ENCODE measurements around the gene ATCAY.
"Not testable (repeated sequence)": the region's sequence is repeated elsewhere in the genome, so short reads cannot be mapped to it uniquely, and the experiment has no call there.

Gene ATCAY

DNA sequence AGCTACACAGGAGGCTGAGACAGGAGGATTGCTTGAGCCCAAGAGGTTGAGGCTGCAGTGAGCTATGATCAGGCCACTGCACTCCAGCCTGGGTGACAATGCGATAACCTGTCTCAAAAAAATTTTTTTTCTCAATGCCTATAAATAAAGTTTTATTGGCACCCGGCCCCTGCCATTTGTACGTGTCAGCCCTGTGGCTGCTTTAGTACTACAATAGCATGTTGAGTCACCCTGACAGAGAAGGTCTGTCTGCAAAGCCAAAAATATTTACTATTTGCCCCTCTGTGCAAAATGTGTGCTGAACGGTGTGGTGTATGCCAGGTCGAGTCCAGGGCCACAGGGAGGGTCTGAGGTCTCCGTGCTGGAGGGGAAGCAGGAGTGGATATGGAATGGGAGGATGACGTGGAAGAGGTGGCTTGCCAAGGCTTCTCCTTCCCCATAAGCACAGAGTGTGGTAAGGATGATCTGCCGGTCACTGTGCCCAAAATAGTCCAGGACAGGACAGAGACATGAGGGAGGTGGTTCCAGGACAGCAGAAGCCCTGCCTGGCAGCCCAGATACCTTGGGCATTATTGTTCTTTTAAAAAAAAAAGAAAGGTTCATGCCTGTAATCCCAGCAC is 62.4 kb downstream of the ATCAY start:
- H3K79me2 ChIP-seq (ENCODE audit: control insufficient read depth, low read length): no peaks in the 10 kb centered on the region
- H3K4me1 ChIP-seq (ENCODE audit: control insufficient read depth, low read length): peaks cover 3% of the 10 kb centered on the region; the same call in 1 of the 2 replicates
- no peaks in the 10 kb centered on the region for H3K9me3 ChIP-seq (ENCODE audit: control insufficient read depth, insufficient read depth, low read length)
- no peaks in the 10 kb centered on the region for H3K36me3 ChIP-seq (ENCODE audit: control insufficient read depth, low read length)
- no peaks in the 10 kb centered on the region for H4K20me1 ChIP-seq (ENCODE audit: control insufficient read depth, insufficient read depth, low read depth, low read length)
- H3K27ac ChIP-seq (ENCODE audit: low read depth, low read length): no peak overlapping the region
- no peak for TF ChIP-seq EZH2phosphoT487 (IDR thresholded peaks at IDR 0.05; ENCODE audit: borderline replicate concordance, low read length)
- TF ChIP-seq, protein P1, sequence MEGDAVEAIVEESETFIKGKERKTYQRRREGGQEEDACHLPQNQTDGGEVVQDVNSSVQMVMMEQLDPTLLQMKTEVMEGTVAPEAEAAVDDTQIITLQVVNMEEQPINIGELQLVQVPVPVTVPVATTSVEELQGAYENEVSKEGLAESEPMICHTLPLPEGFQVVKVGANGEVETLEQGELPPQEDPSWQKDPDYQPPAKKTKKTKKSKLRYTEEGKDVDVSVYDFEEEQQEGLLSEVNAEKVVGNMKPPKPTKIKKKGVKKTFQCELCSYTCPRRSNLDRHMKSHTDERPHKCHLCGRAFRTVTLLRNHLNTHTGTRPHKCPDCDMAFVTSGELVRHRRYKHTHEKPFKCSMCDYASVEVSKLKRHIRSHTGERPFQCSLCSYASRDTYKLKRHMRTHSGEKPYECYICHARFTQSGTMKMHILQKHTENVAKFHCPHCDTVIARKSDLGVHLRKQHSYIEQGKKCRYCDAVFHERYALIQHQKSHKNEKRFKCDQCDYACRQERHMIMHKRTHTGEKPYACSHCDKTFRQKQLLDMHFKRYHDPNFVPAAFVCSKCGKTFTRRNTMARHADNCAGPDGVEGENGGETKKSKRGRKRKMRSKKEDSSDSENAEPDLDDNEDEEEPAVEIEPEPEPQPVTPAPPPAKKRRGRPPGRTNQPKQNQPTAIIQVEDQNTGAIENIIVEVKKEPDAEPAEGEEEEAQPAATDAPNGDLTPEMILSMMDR (IDR thresholded peaks at IDR 0.05; ENCODE audit: low read depth, low read length, poor library complexity, severe bottlenecking): no peak
- no peaks in the 10 kb centered on the region for H3K9me2 ChIP-seq (replicated peaks; ENCODE audit: control insufficient read depth, low read length)
- H3F3A ChIP-seq (ENCODE audit: control insufficient read depth, insufficient read depth): no peaks in the 10 kb centered on the region
- no peak overlapping the region for H3K4me2 ChIP-seq (ENCODE audit: low read length)
- H3K4me3 ChIP-seq (ENCODE audit: low read length): no peak overlapping the region
- no peaks in the 10 kb centered on the region for H3K27me3 ChIP-seq (ENCODE audit: control insufficient read depth, low read length)

DNA sequence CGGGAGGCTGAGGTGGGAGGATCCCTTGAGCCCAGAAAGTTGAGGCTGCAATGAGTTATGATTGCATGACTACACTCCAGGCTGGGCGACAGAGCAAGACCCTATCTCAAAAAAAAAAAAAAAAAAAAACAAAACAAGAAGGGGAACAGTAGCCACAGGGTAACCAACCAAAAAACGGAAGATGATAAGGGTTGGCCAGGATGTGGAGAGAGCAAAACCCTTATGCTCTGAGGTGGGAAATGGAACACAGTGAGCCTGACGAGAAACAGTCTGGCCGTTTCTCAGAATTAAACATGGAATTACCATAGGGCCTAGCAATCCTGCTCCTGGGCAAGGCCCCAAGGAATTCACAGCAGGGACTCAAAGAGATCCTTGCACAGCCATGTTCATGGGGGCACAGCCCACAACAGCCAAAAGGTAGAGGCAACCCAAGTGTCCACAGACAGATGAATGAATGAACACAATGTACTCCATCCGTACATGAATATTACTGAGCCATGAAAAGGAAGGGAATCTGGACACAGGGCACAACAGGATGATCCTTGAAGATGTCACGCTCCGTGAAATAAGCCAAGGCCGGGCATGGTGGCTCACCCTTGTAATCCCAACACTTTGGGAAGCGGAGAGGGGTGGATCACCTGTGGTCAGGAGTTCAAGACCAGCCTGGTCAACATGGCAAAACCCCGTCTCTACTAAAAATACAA is 63.7 kb downstream of the ATCAY start:
- no peak overlapping the region for H3K4me3 ChIP-seq (ENCODE audit: low read length)
- peaks cover 3% of the 10 kb centered on the region; the same call in 1 of the 2 replicates for H3K4me1 ChIP-seq (ENCODE audit: control insufficient read depth, low read length)
- H3K4me2 ChIP-seq (ENCODE audit: low read length): no peak overlapping the region
- no peak for TF ChIP-seq EZH2phosphoT487 (IDR thresholded peaks at IDR 0.05; ENCODE audit: borderline replicate concordance, low read length)
- TF ChIP-seq, protein P1 (IDR thresholded peaks at IDR 0.05; ENCODE audit: low read depth, low read length, poor library complexity, severe bottlenecking): no peak
- H3K36me3 ChIP-seq (ENCODE audit: control insufficient read depth, low read length): no peaks in the 10 kb centered on the region
- H3K27me3 ChIP-seq (ENCODE audit: control insufficient read depth, low read length): no peaks in the 10 kb centered on the region
- no peaks in the 10 kb centered on the region for H3K79me2 ChIP-seq (ENCODE audit: control insufficient read depth, low read length)
- no peaks in the 10 kb centered on the region for H3K9me2 ChIP-seq (replicated peaks; ENCODE audit: control insufficient read depth, low read length)
- H4K20me1 ChIP-seq (ENCODE audit: control insufficient read depth, insufficient read depth, low read depth, low read length): no peaks in the 10 kb centered on the region
- no peak overlapping the region for H3K27ac ChIP-seq (ENCODE audit: low read depth, low read length)
- H3F3A ChIP-seq (ENCODE audit: control insufficient read depth, insufficient read depth): no peaks in the 10 kb centered on the region
- H3K9me3 ChIP-seq (ENCODE audit: control insufficient read depth, insufficient read depth, low read length): no peaks in the 10 kb centered on the region

DNA sequence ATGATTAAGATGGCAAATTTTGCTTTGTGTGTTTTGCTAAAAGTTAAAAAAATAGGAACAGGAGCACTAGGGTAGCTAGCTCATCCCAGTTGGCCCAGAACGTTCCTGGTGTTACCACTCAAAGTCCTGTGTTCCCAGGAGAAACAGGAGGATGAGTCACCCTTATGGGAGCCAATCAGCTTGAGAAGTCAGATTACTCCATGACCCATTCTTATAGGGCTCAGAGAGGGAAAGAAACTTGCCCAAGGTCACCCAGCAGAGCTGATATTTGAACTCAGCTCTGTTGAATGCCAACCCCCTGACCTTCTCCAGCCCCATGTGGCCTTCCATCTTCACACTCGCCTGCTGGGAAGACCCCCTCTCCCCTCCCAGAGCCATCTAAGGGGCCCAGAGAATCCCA is 65.4 kb downstream of the ATCAY start:
- Histone ChIP-seq H3K36me3 (ENCODE audit: control insufficient read depth, low read length) (no peaks in the 10 kb centered on the region), H4K20me1 (ENCODE audit: control insufficient read depth, insufficient read depth, low read depth, low read length) (no peaks in the 10 kb centered on the region), H3K27me3 (ENCODE audit: control insufficient read depth, low read length) (no peaks in the 10 kb centered on the region), H3F3A (ENCODE audit: control insufficient read depth, insufficient read depth) (no peaks in the 10 kb centered on the region), H3K4me1 (ENCODE audit: control insufficient read depth, low read length) (peaks cover 3% of the 10 kb centered on the region), H3K9me3 (ENCODE audit: control insufficient read depth, insufficient read depth, low read length) (no peaks in the 10 kb centered on the region), H3K4me2 (ENCODE audit: low read length) (no peak overlapping the region), H3K27ac (ENCODE audit: low read depth, low read length) (no peak overlapping the region), H3K79me2 (ENCODE audit: control insufficient read depth, low read length) (no peaks in the 10 kb centered on the region), H3K4me3 (ENCODE audit: low read length) (no peak overlapping the region), H3K9me2 (replicated peaks; ENCODE audit: control insufficient read depth, low read length) (no peaks in the 10 kb centered on the region)
- TF ChIP-seq EZH2phosphoT487 (IDR thresholded peaks at IDR 0.05; ENCODE audit: borderline replicate concordance, low read length): no peak
- TF ChIP-seq, protein P1 (IDR thresholded peaks at IDR 0.05; ENCODE audit: low read depth, low read length, poor library complexity, severe bottlenecking): no peak

DNA sequence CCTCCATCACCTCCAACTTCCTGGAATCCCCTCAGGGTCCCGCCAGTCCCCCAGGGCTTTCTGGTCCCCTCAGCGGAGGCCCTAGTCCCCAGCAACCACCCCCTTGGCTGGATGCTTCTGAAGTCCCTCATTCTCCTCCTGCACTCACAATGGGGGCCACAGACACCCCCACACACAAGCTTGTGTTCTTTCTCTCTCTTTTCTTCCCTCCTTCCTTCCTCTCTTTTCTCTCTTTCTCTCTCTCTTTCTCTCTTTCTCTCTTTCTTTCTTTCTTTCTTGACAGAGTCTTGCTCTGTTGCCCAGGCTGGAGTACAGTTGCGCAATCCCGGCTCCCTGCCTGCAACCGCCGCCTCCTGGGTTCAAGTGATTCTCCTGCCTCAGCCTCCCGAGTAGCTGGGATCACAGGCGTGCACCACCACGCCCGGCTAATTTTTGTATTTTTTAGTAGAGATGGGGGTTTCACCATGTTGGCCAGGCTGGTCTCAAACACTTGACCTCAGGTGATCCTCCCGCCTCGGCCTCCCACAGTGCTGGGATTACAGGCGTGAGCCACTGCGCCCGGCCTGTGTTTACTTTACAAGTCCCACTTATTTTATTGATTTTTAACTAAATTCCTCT is 66.9 kb downstream of the ATCAY start:
- H3K79me2 ChIP-seq (ENCODE audit: control insufficient read depth, low read length); H3K36me3 ChIP-seq (ENCODE audit: control insufficient read depth, low read length); H3K4me1 ChIP-seq (ENCODE audit: control insufficient read depth, low read length); H3K9me2 ChIP-seq (replicated peaks; ENCODE audit: control insufficient read depth, low read length); H3K27me3 ChIP-seq (ENCODE audit: control insufficient read depth, low read length); H3K4me2 ChIP-seq (ENCODE audit: low read length); H3K4me3 ChIP-seq (ENCODE audit: low read length); H4K20me1 ChIP-seq (ENCODE audit: control insufficient read depth, insufficient read depth, low read depth, low read length); H3K9me3 ChIP-seq (ENCODE audit: control insufficient read depth, insufficient read depth, low read length); H3K27ac ChIP-seq (ENCODE audit: low read depth, low read length); H3F3A ChIP-seq (ENCODE audit: control insufficient read depth, insufficient read depth): not testable (repeated sequence)

Measured in DOHH2 (cell line).